ENCODE data around the gene HIVEP3. TPM values are rescaled to one million over a fixed set of nuclear protein-coding genes. Genes with fewer than 3 reads are reported as not detected.

Gene HIVEP3
- total RNA-seq, 2 donors from 2014 or later: 3.4 to 4.0 TPM

GRCh38 chr1:41479000-41479807 is 439.5 kb downstream of the HIVEP3 start:
- 74% methylated on average over 14 to 19 of the region's 19 CpGs for WGBS, 2 donors
- TF ChIP-seq, protein P1, sequence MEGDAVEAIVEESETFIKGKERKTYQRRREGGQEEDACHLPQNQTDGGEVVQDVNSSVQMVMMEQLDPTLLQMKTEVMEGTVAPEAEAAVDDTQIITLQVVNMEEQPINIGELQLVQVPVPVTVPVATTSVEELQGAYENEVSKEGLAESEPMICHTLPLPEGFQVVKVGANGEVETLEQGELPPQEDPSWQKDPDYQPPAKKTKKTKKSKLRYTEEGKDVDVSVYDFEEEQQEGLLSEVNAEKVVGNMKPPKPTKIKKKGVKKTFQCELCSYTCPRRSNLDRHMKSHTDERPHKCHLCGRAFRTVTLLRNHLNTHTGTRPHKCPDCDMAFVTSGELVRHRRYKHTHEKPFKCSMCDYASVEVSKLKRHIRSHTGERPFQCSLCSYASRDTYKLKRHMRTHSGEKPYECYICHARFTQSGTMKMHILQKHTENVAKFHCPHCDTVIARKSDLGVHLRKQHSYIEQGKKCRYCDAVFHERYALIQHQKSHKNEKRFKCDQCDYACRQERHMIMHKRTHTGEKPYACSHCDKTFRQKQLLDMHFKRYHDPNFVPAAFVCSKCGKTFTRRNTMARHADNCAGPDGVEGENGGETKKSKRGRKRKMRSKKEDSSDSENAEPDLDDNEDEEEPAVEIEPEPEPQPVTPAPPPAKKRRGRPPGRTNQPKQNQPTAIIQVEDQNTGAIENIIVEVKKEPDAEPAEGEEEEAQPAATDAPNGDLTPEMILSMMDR (IDR thresholded peaks at IDR 0.05): no peak
- TF ChIP-seq POLR2A (IDR thresholded peaks at IDR 0.05): no peak
- DNase-seq: peak in 1 of 4 donors; percentile 31
- intact Hi-C loops (cut with DNase I): no loop called here
- Histone ChIP-seq H3K27ac (peak overlapping the region in 2 of 4 donors; percentile 14 to 85), H3K9me3 (no peaks in the 10 kb centered on the region), H3K4me1 (peaks cover 69% of the 10 kb centered on the region), H3K27me3 (no peaks in the 10 kb centered on the region), H3K36me3 (replicated peaks in 1 of 2; ENCODE audit: insufficient read depth in 1 of 2, low read depth in 2 of 2) (no peaks in the 10 kb centered on the region), H3K4me3 (no peak overlapping the region)
- no peak for ATAC-seq

GRCh38 chr1:41478118-41478748 is 440.5 kb downstream of the HIVEP3 start:
- ATAC-seq: no peak
- WGBS, 2 donors: 80 to 94% methylated on average over 10 to 12 of the region's 12 CpGs
- DNase-seq: no peak

GRCh38 chr1:41476807-41477361 is 441.8 kb downstream of the HIVEP3 start:
- no peaks in the 10 kb centered on the region for H3K9me3 ChIP-seq
- 43 to 52% methylated on average over 9 to 11 of the region's 11 CpGs for WGBS, 2 donors
- no peaks in the 10 kb centered on the region for H3K36me3 ChIP-seq (replicated peaks in 1 of 2; ENCODE audit: insufficient read depth in 1 of 2, low read depth in 2 of 2)
- peak; percentile 86 to 94 (median 90) for DNase-seq
- H3K27ac ChIP-seq: peak overlapping the region; percentile 29 to 86 (median 82)
- H3K4me1 ChIP-seq: peaks cover 57% of the 10 kb centered on the region
- intact Hi-C loops (cut with DNase I): no loop called here
- H3K4me3 ChIP-seq: no peak overlapping the region
- TF ChIP-seq, protein P1 (IDR thresholded peaks at IDR 0.05): no peak
- peak in 1 of 3 donors; percentile 7 for TF ChIP-seq POLR2A (IDR thresholded peaks at IDR 0.05)
- H3K27me3 ChIP-seq: no peaks in the 10 kb centered on the region
- peak; percentile 82 for ATAC-seq

More at GRCh38 chr1:41478118-41478748, 440.5 kb downstream of the HIVEP3 start:
- no peaks in the 10 kb centered on the region for H3K36me3 ChIP-seq (replicated peaks in 1 of 2; ENCODE audit: insufficient read depth in 1 of 2, low read depth in 2 of 2)
- TF ChIP-seq POLR2A (IDR thresholded peaks at IDR 0.05): no peak
- TF ChIP-seq, protein P1 (IDR thresholded peaks at IDR 0.05): no peak
- no peak overlapping the region for H3K4me3 ChIP-seq
- H3K4me1 ChIP-seq: peaks cover 69% of the 10 kb centered on the region
- H3K27ac ChIP-seq: peak overlapping the region in 3 of 4 donors; percentile 79 to 86 (median 85)
- intact Hi-C loops (cut with DNase I): no loop called here
- no peaks in the 10 kb centered on the region for H3K9me3 ChIP-seq
- H3K27me3 ChIP-seq: no peaks in the 10 kb centered on the region

GRCh38 chr1:41475859-41476567 is 442.7 kb downstream of the HIVEP3 start:
- TF ChIP-seq, protein P1 (IDR thresholded peaks at IDR 0.05): no peak
- TF ChIP-seq POLR2A (IDR thresholded peaks at IDR 0.05): no peak
- no peak for DNase-seq
- Histone ChIP-seq H3K27me3 (no peaks in the 10 kb centered on the region), H3K36me3 (replicated peaks in 1 of 2; ENCODE audit: insufficient read depth in 1 of 2, low read depth in 2 of 2) (no peaks in the 10 kb centered on the region), H3K9me3 (no peaks in the 10 kb centered on the region), H3K27ac (peak overlapping the region; percentile 53 to 86 (median 82)), H3K4me1 (peaks cover 49% of the 10 kb centered on the region), H3K4me3 (no peak overlapping the region)
- 43 to 52% methylated on average over 8 of the region's 8 CpGs for WGBS, 2 donors
- intact Hi-C loops (cut with DNase I): no loop called here
- peak; percentile 19 for ATAC-seq

All from body of pancreas (tissue), 4 donors.